HL-60 (cell line): ENCODE results near the gene CHRNG.

Source experiments
- DNase-seq, 2 experiments: peaks; one replicate each; pipeline ENCODE4 v3.0.0-alpha.2; 2010 to 2020; ENCODE audit warnings: low read depth in 1 of 2, low spot score in 1 of 2
- H3K27ac ChIP-seq: fragments of 250-450 bp; sonication (Bioruptor Pico); replicated peaks from 2 replicates; pipeline ENCODE4 v1.5.1; 2020; ENCODE audit warnings: mild to moderate bottlenecking, moderate library complexity
- H3K27me3 ChIP-seq: fragments of 250-450 bp; sonication (Bioruptor Pico); 2 replicates; pipeline ENCODE4 v1.5.1; 2021; ENCODE audit warnings: mild to moderate bottlenecking, moderate library complexity; ENCODE audit not compliant: insufficient read depth, poor library complexity, severe bottlenecking
- H3K4me3 ChIP-seq: replicated peaks from 2 replicates; pipeline ENCODE4 v1.5.1; 2011; ENCODE audit warnings: mild to moderate bottlenecking, control low read depth, low read length; ENCODE audit not compliant: insufficient read depth
- CTCF ChIP-seq: IDR thresholded peaks from one replicate; pipeline ENCODE4 v1.5.1; 2011; ENCODE audit warnings: low read length, control low read depth, inconsistent platforms; ENCODE audit not compliant: insufficient read depth
- GABPA ChIP-seq: IDR thresholded peaks from 2 replicates; pipeline ENCODE4 v1.6.1; 2012; ENCODE audit warnings: low read depth
- POLR2AphosphoS5 ChIP-seq: IDR thresholded peaks from 2 replicates; pipeline ENCODE4 v1.6.1; 2012; ENCODE audit warnings: low read depth
- SPI1 ChIP-seq: IDR thresholded peaks from 2 replicates; pipeline ENCODE4 v1.6.1; 2012; ENCODE audit warnings: low read depth, mild to moderate bottlenecking, borderline replicate concordance
- TF ChIP-seq, protein P1 (sequence below): IDR thresholded peaks from 2 replicates; pipeline ENCODE4 v1.6.1; 2012; ENCODE audit warnings: low read depth; ENCODE audit not compliant: insufficient replicate concordance

The CHRNG gene

DNA sequence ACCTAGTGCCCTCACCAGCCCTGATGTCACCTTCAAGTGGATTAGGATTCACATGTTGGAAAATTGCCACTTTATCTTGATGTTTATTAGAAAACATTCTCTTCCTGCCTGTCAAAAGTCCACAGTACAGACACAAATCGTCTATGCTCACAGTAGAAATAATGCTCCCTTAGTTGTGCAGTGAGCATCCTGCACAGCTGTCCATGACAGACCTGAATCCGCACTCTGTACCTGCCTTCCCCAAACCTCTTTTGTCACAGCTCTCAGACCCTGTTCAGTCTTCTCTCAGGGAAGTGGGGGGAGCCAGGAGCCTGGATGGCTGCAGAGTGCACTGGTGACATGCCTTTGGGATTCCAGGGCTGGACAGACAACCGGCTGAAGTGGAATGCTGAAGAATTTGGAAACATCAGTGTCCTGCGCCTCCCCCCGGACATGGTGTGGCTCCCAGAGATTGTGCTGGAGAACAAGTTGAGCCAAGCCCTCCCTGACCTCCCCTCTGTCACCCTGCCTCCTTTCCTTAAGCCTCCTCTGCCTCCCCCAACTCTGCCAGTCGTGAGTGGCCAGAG is 11.5 kb upstream of the CHRNG start:
- TF ChIP-seq CTCF (no peak), SPI1 (no peak), POLR2AphosphoS5 (no peak), GABPA (no peak)
- TF ChIP-seq, protein P1, sequence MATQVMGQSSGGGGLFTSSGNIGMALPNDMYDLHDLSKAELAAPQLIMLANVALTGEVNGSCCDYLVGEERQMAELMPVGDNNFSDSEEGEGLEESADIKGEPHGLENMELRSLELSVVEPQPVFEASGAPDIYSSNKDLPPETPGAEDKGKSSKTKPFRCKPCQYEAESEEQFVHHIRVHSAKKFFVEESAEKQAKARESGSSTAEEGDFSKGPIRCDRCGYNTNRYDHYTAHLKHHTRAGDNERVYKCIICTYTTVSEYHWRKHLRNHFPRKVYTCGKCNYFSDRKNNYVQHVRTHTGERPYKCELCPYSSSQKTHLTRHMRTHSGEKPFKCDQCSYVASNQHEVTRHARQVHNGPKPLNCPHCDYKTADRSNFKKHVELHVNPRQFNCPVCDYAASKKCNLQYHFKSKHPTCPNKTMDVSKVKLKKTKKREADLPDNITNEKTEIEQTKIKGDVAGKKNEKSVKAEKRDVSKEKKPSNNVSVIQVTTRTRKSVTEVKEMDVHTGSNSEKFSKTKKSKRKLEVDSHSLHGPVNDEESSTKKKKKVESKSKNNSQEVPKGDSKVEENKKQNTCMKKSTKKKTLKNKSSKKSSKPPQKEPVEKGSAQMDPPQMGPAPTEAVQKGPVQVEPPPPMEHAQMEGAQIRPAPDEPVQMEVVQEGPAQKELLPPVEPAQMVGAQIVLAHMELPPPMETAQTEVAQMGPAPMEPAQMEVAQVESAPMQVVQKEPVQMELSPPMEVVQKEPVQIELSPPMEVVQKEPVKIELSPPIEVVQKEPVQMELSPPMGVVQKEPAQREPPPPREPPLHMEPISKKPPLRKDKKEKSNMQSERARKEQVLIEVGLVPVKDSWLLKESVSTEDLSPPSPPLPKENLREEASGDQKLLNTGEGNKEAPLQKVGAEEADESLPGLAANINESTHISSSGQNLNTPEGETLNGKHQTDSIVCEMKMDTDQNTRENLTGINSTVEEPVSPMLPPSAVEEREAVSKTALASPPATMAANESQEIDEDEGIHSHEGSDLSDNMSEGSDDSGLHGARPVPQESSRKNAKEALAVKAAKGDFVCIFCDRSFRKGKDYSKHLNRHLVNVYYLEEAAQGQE, result no peak
- Histone ChIP-seq H3K4me3 (no peak overlapping the region), H3K27ac (no peak overlapping the region), H3K27me3 (peaks cover 18% of the 10 kb centered on the region)
- no peak for DNase-seq

- Histone ChIP-seq H3K4me3 (no peak overlapping the region), H3K27me3 (peaks cover 8% of the 10 kb centered on the region), H3K27ac (no peak overlapping the region)
- TF ChIP-seq, protein P1, result no peak
- TF ChIP-seq CTCF (no peak), SPI1 (no peak), GABPA (no peak), POLR2AphosphoS5 (no peak)
- DNase-seq, result no peak
Measured at GRCh38 chr2:232528746-232529460, 10.6 kb upstream of the CHRNG start.

DNA sequence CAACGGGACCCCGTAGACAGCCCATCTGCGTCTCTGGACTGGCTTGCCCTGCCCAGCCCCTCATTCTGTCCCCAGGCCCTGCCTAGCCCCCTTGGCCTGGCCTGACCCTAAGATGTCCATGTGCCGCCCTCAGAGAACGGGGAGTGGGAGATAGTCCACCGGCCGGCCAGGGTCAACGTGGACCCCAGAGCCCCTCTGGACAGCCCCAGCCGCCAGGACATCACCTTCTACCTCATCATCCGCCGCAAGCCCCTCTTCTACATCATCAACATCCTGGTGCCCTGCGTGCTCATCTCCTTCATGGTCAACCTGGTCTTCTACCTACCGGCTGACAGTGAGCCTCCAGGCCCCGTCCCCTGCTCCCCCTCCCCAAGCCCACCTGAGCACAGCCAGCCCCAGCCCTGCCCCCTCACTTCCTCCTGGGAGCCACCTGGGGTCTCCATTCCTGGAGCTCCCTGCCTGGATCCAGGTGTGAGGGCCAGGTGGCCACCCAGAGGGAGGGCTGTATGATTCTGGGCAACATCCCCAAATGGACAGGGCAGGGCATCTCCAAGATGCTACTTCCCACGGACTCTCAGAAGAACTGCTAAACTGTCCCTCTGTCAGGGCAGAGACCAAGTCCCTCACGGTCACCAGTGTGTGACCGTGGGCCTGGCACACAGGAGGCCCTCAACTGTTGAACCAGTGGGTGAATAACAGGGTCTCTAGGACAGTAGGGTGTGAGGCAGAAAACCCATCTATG is 9.5 kb upstream of the CHRNG start:
- H3K4me3 ChIP-seq, result no peak overlapping the region
- no peak overlapping the region for H3K27ac ChIP-seq
- no peaks in the 10 kb centered on the region for H3K27me3 ChIP-seq
- no peak for TF ChIP-seq GABPA
- no peak for TF ChIP-seq CTCF
- no peak for TF ChIP-seq SPI1
- TF ChIP-seq POLR2AphosphoS5, result no peak
- DNase-seq, result no peak
